Measurements from ENCODE around the gene RGS16.

The RGS16 gene

DNA sequence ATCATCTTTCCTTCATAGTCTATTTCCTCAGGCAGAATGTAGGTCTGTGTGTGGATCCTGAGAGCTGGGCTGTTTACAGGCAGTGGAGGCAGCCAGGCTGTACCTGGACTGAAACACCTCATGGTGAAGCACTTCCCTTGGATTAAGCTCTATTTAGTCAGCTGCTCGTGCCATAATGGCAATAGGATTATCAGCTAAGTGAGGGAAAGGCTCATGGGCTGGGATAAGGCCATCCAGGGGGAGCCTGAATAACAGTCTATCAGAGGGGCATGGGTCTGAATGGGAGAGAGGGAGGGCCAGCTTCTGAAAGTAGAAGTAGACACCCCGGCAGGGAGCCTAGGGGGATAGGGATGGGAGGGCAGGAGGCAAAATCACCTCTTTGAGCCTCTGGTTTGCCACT, 23.5 kb downstream of the RGS16 start:
- DNase-seq (ENCODE audit: low read depth), result no peak

DNA sequence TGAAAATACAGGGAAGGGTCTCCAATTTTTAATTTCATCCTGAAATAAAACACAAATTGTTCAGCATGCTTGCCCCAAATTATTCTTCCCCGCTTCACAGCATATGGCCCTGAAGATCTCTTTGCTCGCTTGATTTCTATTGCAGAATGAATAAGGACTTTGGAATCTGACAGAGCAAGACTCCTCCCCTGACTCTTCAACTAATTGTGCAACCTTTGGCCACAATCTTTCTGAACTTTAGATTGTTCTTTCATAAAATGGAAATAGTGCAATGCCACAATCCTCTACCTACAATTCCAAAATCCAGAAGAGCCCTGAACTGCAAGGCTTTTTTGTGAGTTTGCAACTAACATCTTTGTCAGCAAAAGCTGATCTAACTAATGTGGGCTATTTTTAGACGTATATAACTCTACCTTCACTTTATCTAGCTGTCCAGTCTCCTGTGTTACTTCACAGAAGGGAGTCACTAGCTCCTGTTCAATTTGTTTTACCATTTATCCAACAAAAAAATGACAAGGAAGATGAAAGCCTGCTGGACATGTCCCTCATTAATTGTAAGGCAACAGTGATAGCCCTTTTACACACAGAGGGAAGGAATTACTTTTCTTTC, 28.5 kb downstream of the RGS16 start:
- DNase-seq (ENCODE audit: low read depth), result no peak

DNA sequence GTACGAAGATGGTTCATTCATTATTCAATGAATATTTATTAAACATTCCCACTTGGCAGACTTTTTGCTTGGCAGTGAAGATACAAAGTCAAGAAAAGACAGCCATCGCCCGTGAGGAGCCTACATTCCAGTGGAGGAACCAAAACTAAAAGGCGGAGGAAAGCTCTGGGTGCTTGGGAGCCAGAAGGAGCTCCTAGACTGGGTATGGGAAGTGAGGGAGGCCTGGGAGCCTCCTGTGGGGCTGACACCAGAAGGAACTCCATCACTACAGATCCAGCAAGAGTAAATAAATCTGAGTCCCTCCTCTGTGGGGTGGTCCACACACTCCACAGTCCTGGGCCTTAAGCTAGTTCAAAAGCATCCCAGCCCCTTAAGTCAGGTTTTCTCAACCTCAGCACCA, 30.0 kb downstream of the RGS16 start:
- no peak for DNase-seq (ENCODE audit: low read depth)

DNA sequence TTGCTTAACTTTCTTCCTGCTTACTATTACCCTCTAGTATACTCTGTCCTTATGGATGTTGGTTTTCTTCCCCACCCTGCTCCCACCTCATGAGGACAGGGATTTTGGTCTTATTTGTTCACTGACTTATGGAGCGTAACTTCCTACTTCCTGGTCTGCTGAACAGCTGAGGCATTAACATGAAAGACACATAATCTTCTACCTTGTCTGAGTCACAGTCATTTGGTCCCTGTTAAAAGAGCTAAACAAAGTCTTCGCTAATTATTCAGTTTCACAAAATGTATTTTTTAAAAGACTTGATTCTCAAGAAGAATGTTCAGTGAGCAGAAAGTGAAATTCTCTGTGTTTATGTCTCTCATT, 33.6 kb downstream of the RGS16 start:
- DNase-seq (ENCODE audit: low read depth), result no peak

DNA sequence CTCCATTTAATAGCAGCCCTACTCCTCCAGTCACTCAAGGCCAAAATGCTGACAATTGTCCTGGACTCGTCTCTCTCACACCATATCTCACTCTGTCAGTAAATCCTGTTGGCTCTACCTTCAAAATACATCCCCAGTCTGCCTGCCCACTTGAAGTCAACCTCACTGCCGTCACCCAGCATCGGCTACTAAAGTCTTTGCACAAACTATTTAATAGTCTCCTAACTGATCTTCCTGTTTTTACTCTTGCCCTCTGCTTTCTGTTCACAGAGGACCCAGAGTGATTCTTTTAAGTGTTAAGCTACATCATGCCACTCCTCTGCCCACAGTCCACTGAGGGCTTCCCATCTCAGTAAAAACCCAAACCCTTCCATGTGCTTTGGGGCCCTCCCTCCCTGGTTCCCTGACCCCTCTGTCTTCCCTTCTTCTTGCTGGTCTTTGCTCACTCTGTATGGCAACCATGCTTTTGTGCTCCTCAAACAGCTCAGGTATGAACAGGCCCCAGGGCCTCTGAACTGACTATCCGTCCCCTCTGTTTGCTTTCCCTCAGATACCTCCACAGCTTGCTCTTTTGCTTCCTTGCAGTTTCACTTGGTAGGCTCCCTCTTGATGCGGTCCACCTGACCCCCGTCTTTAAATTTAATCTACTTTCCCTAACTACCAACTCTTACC, 34.1 kb downstream of the RGS16 start:
- no peak for DNase-seq (ENCODE audit: low read depth)

DNA sequence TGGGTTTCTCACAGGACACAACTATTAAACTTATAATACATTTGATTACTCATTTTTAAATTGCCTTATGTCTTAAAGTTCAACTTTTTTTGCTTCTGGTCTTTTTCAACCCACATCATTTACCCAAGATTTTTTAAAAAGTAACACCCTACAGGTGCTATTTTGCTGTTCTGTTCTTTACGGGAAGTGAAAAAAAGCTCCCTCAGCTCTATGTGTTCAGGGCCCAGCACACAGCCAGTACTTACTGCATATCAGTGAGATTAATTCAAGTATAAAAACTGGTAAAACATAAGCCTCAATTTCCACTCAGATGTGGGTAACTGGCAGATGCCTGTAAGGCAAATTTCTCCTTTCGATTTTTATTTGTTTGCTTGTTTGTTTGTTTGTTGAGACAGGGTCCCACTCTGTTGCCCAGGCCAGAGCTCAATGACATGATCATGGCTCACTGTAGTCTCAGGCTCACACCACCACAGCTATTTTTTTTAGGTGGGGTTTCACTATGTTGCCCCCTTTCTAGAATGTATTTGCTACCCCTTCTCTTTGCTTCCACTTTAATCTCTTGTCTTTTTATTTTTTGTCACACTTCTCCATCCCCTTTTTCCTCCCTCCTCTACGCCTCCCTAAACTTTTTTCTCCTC, 35.4 kb downstream of the RGS16 start:
- no peak for DNase-seq (ENCODE audit: low read depth)

DNA sequence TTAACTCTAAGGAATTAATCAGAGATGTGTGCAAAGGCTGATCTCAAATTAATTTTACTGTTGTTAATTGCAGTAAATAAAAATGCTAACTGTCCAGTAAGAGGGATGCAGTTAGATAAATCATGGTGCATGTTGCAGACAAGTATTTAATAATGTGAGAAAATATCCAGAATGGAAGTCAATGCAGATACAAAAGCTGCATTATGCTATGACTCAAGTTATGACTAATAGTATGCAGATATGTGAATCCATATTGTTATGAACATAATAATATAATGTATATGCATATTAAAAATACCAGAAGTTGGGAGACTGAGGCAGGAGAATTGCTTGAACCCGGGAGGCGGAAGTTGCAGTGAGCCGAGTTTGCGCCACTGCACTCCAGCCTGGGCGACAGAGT, 36.6 kb downstream of the RGS16 start:
- no peak for DNase-seq (ENCODE audit: low read depth)

DNA sequence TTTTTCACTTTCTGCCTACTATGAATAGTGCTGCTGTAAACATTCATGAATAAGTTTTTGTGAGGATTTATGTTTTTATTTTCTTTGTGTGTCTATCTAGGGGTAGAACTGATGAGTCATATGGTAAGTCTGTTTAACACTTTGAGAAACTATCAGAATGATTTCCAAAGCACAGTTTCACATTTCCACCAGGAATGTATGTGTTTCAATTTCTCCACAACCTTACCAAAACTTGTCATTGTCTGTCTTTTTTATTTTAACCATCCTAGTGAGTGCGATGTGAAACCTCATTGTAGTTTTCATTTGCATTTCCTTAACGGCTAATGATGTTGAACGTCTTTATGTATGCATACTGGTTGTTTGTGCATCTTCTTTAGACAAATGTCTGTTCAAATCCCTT, 38.7 kb downstream of the RGS16 start:
- DNase-seq (ENCODE audit: low read depth), result no peak

DNA sequence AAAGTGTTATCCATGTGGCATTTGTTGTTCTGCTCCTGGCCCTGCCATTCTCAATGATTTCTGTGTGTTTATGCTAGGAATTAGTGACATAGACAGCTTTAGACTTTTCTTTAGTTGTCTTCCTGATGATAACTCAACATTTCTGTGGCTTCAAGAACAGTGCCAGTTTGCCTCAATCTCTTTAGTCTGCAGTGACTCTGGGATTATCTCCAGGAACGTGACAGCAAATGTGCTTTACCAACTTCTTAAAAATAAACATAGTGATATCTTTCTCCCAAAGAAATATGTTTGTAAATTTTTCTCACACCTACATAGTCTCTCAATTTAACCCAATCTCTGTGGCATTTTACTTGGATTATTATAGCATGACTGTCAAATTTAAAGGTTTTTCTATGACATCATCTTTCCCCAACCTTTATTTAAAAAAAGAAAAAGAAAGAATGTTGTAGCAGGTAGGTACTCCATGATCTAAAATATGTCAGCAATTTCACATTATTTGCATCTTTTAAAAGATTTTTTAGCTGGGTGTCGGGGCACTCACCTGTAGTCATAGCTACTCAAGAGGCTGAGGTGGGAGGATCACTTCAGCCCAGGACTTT, 39.7 kb downstream of the RGS16 start:
- DNase-seq (ENCODE audit: low read depth), result no peak

DNA sequence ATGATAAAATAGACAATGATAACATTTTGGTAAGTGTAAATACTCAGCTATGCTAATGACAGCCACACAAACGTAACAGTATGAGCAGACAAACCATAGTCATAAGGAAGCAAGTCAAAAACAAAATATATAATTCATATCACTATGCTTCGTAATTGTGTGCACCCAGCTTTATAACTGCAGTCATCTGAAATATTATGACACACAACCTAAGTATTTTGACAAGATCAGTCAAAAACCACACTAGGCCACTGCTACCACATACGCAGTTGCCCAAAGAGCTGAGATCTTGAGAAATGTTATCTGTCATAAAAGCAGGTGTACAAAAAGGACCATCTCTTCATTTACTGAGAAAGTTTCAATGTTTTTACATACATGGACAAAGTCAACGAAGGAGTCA, 41.1 kb downstream of the RGS16 start:
- DNase-seq (ENCODE audit: low read depth), result no peak

DNA sequence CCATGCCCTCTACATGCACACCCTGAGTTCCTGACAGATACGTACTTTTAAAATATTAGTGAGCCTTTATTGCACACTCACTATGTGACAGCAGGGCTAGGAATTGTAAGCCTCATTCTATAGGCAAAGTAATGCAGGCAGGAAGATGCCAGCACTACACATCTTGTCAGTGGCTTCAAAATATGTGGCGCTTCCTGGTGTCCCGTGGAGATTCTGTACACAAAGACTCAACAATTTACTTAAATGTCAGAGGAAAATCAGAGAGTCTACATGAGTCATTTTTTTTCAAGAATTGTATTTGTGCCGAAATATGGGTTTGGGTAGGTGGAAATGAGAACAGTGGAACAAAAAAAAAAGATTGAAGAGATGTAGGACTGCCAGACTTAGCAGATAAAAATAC, 42.7 kb downstream of the RGS16 start:
- DNase-seq (ENCODE audit: low read depth), result no peak

DNA sequence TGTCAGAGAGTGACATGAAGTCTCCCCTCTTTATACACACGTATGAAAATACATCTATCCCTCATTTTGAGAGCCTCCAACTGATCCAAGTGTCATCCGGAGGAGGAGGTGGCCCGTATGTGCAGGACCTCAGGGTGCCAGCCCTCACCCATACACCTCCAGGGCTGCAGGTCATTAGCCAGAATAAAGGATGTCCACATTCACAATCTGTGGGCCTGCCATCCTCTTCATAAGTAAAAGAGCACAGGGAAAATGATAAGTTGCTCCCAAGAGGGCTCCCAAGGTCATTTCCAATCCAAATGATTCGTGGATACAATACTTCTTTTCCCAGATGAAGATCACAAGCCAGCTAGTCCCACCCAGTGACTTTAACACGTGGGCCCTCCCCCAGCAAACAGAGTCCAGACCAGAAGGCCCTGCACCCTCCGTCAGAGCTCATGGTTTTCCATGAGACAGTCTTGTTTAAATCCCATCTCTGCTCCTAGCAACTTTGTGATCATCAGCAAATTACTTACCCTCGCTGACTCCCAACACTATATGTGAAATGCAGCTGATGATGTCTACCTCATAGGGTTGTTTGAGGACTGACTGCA, 43.7 kb downstream of the RGS16 start:
- DNase-seq (ENCODE audit: low read depth), result no peak

DNA sequence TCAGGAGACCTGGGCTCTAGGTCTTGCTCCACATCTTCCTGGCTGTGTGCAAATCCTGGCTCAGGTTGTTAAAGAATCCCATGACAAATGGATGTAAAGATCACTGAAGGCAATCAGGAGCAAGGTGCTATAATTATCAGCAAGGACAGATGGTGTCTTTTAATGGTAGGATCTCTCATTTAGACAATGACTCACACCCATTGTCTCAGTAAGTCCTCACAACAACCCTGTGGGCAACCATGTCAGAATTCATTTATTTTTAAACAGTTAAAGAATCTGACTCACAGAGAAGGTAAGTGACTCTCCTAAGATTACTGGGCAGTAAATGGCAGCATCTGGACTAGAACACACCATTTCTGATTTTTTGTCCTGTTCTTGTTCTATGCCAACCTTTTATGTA, 47.9 kb downstream of the RGS16 start:
- no peak for DNase-seq (ENCODE audit: low read depth)

DNA sequence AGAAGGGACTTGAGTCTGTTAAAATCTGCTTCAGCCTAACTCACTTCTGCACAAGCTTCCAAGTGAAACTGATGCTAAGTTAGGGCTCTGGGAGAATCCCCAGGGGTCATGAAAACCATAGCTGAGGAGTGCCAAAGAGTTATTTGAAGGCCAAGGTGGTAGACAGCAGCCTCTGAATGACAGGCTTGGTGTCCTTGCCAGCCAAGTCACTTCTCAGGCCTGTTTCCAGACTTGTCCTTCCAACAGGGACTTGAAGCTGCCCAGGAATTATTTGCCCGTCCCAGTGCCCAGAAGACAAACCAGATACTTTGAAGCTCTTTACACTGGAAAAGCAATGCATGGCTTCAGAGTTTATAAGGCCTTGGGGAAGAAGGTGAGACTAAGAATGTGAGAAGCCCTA, 48.7 kb downstream of the RGS16 start:
- DNase-seq (ENCODE audit: low read depth), result no peak

DNA sequence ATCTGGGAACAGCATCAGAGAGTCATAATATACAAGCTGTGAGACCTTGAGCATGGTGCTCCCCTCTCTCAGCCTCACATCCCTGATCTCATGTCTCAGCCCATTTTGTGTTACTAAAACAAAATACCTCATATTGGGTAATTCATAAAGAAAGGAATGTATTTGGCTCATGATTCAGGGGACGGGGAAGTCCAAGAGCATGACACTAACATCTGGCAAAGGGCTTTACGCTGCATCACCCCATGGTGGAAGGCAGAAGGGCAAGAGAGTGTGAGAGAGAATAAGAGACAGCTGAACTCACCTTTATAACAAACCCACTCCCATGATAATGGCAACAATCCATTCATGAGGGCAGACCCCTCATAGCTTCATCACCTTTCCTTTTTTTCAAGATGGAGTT, 51.7 kb downstream of the RGS16 start:
- DNase-seq (ENCODE audit: low read depth), result no peak

DNA sequence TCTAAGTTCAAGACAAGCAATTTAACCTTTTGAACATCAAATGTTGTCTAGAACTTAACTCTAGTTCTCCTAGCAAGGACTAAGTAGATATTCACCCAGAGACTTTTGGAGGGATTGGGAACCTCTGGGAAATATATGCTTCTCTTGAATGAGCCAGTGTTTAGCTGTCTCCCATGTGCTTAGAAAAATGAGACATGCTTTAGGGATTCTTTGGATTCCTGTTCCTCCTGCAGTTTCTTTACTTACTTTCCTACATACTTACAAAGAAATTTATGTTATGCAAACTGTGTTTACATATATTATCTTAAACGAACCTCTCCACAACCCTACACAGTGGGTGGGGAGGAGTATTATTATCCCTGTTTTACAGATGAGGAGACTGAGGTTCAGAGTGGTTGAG, 54.4 kb downstream of the RGS16 start:
- DNase-seq (ENCODE audit: low read depth), result no peak

DNA sequence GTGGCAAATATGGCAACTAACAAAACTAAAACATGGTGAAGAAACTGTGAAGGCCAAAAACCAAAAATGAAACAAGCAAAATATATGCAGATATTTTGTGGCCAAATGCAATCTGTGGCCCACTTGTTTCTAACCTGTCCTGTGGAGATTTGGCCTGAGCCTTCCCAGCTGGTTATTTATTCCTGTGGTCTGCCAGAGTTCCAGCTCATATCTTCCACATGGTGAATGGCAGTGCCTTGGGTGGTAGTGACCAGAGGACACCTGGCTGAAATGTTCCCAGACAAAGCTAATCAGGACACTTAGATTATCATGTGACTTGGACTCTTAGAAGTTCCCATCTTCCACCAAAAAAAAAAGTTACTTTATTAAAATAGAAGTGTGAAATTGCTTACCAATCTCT, 54.8 kb downstream of the RGS16 start:
- no peak for DNase-seq (ENCODE audit: low read depth)
